Subcutaneous adipose tissue (tissue), 4 donors: Measurements from ENCODE around the gene RFPL1. TPM values are rescaled to one million over a fixed set of nuclear protein-coding genes. Genes with fewer than 3 reads are reported as not detected.
"Not testable (repeated sequence)": the region's sequence is repeated elsewhere in the genome, so short reads cannot be mapped to it uniquely, and the experiment has no call there.

Experiments used
- total RNA-seq, 4 donors: library from RNA; depleted of rRNA; stranded (reverse); fragments of >200 nt; gene quantifications; one replicate each; pipeline ENCODE4 v1.1.0, GENCODE V29; 2016
- TF ChIP-seq, protein P1 (sequence below): fragments of 450-650 bp; IDR thresholded peaks from one replicate; pipeline ENCODE4 v1.5.1; 2016; ENCODE audit warnings: low read depth, mild to moderate bottlenecking, control low read depth, antibody characterized with exemption, moderate library complexity

The RFPL1 gene
- not detected for total RNA-seq

DNA sequence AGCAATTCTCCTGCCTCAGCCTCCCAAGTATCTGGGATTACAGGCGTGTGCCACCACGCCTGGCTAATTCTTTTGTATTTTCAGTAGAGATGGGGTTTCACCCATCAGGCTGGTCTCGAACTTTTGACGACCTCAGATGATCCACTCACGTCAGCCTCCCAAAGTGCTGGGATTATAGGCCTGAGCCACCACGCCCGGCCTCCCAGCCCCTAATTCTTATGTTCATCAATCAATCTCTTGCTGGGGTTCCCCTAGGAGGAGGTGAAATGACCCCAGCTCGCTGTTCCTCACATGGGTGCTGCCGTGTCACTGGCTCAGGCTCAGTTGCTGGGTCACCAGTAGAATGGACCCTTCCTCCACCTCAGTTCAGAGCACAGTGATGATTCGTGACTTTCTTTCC lies at the start of gene RFPL1:
TSS of gene RFPL1 (plus strand) at position 301 of the 400 bp plus-strand sequence.
- TF ChIP-seq, protein P1, sequence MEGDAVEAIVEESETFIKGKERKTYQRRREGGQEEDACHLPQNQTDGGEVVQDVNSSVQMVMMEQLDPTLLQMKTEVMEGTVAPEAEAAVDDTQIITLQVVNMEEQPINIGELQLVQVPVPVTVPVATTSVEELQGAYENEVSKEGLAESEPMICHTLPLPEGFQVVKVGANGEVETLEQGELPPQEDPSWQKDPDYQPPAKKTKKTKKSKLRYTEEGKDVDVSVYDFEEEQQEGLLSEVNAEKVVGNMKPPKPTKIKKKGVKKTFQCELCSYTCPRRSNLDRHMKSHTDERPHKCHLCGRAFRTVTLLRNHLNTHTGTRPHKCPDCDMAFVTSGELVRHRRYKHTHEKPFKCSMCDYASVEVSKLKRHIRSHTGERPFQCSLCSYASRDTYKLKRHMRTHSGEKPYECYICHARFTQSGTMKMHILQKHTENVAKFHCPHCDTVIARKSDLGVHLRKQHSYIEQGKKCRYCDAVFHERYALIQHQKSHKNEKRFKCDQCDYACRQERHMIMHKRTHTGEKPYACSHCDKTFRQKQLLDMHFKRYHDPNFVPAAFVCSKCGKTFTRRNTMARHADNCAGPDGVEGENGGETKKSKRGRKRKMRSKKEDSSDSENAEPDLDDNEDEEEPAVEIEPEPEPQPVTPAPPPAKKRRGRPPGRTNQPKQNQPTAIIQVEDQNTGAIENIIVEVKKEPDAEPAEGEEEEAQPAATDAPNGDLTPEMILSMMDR, result not testable (repeated sequence)

DNA sequence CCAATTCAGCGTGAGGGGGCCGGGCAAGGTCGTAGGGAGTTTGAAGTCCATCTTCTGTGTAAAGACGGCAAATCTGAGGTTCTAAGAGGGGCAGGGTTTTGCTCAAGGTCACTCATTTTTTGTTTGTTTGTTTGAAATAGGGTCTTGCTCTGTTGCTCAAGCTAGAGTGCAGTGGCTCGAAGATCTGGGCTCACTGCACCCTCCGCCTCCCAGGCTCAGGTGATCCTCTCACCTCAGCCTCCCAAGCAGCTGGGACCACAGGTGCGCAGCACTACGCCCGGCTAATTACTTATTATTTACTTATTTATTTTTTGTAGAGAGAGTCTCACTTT lies 49.7 kb upstream of the RFPL1 start:
- TF ChIP-seq, protein P1, result no peak

DNA sequence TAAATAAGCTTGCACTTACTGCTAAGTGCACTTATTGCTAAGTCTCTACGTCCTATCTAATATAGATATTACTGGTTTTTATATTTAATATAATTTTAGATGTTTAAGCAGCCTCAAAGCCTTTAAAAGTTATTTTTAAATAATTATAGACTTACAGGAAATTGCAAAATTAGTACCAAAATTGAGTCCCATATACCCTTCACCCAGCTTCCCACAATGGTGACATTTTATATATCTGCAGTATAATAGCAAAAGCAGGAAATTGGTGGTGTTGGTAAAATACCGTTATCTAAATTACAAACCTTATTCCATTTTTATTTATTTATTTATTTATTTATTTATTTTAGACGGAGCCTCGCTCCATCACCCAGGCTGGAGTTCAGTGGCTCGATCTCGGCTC lies 48.1 kb upstream of the RFPL1 start:
- TF ChIP-seq, protein P1, result no peak

DNA sequence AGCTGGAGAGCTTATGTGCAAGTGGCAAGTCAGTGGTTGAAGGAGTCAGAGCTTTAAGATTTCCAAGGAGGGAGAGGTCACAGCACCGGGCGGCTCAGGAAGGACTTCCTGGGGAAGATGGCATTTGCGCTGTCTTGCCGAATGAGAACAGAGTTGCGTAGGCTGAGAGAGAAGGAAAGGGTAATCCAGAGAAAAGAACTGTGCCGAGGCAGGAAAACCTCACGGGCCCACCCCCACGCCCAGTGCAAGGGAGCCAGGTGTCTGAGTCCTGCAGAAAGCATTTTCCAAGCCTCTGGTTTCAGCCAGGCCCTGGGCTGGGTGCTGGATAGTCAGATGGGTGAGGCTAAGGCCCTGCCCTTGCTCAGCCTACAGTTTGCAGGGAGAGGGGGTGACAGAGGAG lies 46.8 kb upstream of the RFPL1 start:
- TF ChIP-seq, protein P1, result no peak

DNA sequence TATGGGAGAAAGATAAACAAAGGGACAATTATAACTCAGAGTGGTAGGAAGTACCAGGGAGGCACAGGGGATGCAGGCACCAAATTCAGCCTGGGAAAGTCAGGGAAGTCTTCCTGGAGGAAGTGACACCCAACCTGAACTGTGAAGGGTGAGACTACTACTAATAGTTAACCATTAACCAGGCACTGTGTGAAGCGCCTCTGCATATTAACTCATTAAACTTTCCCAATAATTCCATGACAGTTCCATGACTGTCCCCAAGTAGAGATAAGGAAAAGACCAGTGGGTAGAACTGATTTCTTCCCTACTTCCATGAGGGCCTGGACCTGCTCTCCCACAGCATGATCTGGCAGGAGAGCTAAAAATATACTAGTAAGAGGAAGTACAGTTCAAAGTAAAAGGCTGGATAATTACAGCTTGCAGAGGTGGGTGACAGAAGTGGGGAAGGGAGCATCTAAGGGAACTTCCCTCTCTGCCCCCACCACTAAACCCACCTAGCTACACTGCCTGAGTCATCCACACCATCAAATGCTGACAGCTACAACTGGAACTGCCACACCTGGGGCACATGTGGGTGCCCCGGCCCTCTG lies 45.3 kb upstream of the RFPL1 start:
- TF ChIP-seq, protein P1, result no peak

DNA sequence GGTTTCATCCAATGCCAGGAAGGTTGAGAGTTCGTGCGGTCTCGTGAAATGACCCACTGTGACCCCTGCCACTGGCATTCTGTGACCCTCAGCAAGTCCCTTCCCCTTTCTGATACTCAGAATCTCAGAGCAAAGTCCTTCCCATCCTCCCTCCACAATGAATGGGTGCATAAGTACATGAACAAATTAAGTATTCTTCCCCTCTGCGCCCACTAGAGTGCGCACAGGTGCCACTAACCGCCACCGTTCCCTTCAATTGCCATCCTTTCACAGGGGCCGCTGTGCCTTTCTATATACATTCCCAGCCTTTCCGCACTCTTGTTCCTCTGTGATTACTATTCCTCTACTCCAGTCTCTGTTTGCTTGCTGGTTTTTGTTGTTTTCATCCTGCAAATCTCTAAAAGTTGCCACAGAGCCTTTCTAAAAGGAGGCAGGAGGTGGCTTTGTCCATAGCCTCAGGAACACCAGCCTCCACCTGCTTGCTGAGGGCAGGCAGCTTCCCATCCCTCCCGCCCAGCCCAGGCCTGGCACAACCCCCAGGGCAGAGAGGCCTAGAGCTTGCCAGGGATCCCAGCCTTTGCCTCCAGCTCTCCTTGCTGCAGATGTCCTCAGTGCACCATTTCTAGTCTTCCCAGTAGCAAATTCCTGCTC lies 43.3 kb upstream of the RFPL1 start:
- TF ChIP-seq, protein P1, result no peak

DNA sequence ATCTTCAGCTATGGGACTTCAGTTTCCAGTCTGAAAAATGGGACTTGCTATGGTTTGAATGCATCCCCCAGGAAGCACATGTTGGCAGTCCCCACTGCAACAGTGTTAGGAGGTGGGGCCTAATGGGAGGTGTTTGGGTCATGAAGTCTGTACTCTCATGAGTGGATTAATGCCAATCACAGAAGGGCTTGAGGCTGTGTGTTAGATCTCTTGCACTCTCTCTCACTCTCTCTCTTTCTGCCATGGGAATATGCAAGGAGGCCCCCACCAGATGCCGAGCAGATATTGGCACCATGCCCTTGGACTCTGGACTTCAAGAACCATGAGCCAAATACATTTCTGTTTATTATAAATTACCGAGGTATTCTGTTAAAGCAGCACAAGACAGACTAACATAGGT lies 42.3 kb upstream of the RFPL1 start:
- TF ChIP-seq, protein P1, result no peak
